DMS53 treated with DMSO at 0.1 percent for 48 hours (cell line): ENCODE results near the gene STARD10.
"Not testable (repeated sequence)": the region's sequence is repeated elsewhere in the genome, so short reads cannot be mapped to it uniquely, and the experiment has no call there.

Source experiments
- DNase-seq: peaks from one replicate; lab custom pipeline; 2025; ENCODE audit not compliant: unreplicated experiment; lab: John Stamatoyannopoulos, UW

The STARD10 gene, protein sequence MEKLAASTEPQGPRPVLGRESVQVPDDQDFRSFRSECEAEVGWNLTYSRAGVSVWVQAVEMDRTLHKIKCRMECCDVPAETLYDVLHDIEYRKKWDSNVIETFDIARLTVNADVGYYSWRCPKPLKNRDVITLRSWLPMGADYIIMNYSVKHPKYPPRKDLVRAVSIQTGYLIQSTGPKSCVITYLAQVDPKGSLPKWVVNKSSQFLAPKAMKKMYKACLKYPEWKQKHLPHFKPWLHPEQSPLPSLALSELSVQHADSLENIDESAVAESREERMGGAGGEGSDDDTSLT

DNA sequence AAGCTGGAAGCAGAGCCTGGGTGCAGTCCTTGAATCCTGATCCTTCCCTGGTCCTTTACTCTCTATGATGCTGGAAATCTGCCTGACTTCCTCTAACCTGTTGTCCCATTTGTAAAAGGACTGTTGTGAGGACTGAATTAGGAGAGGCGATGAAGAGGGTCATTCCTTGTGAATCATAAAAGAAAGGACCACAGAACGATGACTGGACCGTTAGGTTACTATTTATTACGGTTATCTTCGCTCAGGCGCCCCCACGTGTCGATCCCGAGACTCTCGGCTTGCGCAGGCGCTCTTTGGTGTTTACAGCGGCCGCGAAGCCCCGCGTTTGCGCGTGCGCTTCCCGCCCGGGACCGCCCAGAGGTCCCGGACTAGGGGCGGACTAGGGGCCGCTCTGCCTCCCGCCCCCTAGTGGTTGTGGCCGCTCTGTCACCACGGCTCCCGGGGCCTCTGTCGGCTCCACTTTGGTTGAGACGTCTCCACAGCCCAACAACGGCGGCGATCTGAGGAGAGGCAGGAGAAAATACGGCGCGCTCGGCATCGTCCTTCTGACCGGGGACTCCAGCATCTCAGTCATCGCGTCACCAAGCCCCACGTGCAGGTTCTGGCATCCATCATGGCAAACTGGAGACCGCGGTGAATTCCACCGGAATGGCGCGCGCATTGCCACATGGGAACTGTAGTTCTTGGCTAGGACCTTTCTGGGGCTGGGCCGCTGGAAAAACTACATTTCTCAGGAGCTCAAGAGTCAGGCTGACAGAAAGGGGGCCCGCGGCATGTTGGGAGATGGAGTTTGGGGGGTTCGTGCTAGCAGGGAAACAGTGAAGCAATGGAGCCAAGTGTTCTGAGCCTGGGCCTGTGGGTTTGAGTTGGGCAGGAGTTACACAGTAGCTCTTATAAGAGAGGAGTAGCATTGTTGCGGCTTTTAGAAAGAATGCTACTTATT, at the start of gene STARD10:
Gene STARD10 (minus strand): TSS at position 623 of the 943 bp plus-strand sequence. CDS start 12,866 bp downstream, outside the sequence.
- peak; percentile 98 for DNase-seq

DNA sequence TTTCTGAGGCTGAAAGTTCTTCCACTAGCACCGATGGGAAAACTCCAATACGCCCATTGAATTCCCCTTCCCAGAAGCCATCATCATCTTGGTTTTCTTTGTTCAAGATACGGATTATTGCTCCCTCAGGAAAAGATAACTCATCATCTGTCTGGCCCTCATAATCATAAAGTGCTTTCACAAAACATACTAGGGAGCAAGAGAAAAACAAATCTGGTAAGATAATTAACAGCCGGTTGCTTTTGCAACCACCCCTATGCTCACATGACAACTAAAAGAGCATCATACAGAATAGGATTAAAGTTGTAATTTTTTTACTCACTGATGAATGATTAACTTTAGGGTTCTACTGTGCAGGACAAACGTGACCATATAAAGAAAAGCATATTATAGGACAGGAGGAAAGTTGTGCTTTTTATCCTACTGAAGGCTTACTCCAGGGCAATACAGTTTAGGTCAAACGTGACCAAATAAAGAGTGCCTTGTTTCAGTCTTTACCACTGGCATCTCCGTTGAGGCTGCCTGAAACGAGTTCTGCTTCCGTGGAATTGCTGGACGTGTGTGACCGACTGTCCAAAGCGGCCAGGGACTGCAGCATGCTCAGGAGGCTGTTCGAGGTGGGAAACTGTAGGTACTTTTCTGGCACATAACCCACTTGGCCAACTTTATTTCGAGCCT, 48.9 kb upstream of the STARD10 start:
- DNase-seq: no peak

DNA sequence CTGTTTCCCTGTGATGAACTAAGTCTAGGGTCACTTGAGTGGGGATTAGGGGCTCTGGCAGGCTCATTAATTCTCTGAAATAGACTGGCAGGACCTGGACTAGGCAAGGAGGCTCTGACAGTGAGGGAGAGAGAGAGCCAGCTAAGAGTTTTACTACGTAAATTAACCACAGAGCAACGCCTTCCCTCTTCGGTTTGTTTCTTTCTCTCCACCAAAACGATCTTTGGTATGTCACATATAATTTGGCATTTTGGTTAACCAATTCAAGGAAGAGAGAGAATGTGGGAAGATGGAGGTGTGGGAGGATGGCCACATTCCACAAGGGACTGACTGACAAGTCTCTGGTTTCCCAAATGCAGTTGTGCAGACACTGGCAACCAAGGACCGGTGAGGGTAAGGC, 48.3 kb upstream of the STARD10 start:
- no peak for DNase-seq

DNA sequence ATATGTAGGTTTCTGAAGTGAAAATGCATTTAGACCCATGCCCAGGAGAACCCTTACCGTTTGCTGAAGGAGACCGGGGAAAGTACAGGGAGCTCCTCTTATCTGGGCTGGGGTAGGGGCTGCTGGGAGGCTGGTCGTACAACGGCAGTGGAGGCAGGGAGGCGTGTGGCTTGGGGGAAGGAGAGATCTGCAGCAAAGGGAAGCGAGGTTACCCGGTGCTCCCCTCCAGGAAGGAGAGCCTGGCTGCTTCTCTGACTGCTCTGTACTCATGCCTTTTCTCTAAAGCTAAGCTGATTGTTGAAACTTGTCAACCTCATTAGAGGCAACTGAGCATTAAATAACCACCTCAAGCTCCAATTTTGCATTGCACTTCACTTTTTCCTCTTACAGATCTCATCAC, 47.5 kb upstream of the STARD10 start:
- no peak for DNase-seq

DNA sequence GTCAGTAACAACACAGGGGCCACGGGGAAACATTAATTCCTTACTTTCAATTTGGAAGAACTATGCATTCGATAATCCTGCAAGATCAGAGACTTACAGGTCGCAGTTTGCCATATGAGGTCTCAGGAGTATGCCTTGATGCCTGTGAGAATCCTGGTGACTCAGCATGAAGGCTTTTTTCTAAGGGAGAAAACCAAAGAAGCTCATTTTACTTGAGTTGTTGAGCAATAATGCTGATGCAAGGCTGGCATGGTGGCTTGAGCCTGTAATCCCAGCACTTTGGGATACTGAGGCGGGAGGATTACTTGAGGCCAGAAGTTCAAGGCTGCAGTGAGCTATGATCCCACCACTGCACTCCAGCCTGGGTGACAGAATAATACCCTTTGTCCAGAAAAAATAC, 46.9 kb upstream of the STARD10 start:
- no peak for DNase-seq

DNA sequence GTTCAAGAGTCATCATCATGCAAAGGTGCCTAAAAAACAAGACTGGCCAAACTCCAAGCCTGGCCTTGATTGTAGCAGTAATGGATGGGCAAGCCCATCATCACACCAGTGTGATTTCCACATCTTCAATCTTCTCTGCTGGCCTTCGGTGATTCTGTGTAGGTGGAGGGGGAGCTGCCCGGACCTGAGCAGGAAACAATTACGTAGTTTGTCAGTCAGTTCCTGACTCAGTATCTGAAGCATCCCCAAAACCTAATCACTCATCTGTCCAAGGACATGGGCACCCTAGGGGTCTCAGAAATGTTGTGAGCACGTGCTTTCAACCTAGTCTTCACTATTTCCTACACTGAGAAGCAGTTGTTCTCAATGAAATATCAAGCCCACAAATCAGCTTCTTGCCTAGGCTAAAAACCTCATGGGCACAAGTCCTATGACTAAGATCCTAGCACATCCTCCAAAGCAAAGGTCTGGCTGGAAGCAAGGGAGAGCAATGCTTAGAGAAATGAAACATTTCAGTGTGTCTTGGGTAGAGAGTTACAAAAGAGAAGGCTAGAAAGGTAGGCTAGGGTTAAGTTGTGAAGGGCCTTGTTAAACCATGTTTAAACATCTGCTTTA, 45.0 kb upstream of the STARD10 start:
- no peak for DNase-seq

DNA sequence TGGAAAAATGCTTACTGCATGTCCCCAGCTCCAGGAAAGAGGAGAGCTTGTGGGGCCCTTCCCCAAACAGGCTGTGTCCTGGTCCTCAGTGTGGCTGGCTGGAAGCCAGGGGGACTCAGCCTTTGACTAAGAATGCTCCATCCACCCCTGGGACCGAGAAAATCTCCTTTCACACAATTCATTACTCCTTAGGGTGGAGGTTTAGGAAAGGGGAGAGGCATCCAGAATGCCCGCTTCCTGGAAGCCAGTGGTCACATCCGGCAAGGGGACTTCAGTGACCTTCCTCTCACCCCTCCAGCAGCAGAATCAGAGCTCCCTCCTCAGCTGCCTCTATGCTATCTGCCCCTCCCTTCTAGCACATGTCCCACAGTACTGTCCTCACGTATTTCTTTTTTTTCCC, 42.3 kb upstream of the STARD10 start:
- DNase-seq: no peak

DNA sequence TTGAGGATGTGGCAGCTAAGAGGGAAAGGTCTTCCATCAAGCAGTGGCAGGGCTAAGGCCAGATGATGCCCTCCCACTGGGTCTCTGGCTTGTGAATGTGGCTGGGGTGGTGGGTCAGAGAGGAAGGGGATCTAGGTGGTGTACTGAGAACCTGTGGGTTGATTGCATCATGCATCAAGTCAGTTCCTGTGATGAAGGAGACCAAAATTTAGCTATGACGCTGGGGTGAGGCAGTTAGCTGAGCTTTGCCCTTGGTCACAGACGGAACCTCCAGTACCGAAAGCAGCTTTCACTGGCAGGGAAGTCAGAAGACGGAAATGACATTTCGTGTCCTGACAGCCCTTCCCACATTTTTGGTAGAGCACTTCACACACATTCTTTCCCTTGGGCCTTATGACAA, 41.1 kb upstream of the STARD10 start:
- DNase-seq: no peak

DNA sequence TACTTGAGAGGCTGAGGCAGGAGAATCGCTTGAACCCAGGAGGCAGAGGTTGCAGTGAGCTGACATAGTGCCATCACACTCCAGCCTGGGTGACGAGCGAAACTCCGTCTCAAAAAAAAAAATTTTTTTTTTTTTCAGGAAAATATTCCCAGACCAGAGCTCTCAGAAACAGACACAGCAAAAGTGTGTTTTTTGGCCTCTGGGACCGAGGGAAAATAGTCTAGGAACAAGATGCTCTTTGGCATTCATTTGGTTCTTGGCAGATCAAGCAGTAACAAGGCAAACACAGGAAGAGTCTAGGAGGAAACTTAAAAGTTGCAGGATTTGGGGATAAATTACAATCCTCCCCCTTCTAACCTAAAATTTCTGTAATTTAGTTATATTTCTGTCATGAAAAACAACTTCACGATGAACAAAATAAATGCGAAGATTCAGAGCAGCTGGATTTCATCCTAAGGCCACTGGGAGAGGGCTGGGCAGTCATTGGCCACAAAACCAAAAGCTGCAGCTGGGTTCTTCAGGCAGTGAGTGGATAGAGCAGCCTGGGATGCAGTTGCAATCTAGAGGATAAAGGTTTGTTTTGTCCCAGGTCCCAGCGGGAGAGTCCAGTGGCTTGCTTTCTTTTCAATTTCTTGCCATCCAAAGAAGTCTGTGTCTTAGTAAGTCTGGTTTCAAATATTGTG, 40.1 kb upstream of the STARD10 start:
- no peak for DNase-seq

DNA sequence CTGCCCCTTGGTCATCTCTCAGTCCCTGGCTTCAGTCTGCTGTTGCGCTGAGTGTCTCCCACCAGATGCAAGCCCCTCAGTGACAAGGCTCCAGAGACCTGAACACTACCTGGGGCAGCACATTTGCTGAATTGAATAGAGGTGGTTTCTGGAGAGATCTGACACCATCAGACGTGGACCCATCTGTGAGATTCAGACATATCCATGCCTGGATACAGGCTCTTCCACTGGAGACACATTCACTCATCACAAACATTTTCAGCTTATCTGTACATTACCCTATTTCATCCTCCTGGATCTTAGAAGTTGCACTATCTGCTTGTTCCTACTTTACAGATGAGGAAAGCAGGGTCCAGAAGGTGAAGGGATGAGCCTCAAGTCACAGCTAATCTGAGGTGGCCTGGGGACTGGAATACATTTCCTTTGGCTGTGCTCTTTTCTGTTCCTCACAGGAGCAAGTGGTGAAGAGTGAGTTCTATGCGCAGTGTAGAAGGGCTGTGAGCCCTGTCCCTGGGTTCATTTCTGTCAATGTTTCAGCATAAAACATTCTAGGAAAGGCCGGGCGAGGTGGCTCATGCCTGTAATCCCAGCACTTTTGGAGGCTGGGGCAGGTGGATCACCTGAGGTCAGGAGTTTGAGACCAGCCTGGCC, 39.4 kb upstream of the STARD10 start:
- no peak for DNase-seq

DNA sequence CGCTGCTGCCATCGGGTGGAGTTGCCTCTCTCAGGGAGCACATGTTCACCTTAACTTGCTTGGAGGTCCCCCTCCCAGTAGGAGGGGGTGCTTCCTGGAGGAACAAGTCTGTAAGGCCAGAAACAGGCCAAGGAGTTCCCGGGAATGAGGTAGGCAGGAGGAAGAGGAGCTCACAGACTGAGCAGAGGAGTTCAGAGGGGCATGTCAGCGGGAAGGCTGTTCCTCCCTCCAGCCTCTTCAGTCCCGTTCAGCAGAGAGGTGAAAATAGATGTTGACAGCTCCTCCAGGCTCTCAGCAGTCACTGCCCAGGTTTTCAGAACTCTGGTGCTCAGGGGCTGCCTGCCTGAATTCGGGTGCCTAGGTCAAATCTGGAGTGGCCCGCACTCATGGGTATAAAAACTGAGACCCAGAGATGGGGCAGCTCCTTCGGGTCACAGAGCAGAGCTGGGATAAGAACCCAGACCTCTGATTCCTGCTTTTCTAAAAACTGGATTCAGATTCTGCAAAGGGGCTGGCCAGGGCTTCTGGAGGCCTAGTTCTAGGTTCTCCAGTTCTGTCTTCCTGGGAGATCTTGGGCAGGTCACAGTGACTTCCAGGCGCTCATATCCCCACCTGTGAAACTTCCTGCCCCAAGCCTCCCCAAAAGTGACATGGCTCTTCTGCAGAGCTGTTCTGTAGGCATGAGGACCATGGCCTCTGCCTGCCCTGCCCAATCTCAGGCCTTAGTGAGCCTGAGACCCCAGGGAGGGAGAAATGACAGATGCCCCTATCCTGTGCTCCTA, 38.6 kb upstream of the STARD10 start:
- no peak for DNase-seq

DNA sequence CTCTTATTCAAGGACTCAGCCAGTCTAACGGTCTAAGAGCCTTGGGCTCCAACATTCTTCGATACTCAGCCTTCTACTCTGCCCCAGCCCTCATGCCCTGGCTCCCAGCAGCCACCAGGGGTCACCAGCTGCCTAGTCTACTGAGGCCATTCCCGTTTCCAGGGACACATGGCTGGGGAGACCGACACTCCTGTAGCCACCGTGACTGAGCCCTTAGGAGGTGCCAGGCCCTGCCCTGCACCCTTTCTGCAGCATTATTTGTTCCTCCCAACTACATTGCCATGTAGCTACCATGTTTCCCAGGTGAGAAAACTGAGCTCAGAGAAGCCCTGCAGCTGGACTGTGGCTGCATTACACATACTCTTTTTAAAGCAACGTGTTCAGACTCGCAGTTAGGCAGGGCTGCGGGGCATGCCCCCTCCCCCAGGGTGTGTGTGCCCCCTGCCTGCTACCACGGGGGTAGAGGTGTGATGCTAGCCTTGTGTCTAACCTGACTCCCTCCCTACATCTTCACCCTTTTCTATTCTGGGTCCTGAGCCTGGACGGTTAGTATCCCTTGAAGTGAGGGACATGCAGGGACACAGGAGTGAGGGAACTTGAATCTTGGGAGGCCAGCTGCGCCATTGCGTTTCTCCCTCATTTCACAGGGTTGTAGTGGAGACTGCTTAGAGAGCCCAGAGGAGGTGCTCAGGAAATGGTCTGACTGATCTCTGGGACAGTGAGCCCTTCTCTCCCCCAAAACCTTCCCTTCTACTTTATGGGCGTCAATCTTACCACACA, 37.9 kb upstream of the STARD10 start:
- peak; percentile 89 for DNase-seq

DNA sequence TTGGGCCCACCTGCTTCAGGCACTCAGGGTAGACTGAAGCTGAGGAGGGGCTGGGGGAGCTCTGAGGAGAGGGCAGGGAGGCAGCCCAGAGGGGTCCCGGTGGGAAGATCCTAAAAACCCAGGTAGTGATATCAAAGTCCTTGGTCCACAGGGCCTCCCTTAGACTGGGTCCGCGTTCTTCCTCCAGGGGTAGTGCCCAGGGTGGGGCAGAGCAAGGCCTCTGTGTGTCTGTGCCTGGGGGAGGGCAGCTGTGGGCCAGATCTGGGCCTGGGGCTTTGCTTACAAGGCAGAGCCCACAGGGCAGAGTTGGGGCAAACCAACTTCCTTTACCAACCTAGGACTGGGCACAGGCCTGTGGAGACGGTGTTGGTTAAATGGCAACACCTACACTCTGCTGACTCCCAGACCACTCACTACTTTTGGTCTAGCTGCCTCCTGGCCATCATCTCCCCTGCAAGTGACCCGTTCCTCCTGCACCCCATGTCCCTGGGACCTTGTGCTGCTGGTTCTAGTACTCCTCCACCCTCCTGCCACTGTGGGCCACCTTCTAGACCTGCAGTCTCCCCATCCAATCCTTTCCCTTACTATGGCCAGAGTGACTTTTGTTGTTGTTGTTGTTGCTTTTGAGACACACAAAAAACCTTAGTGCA, 36.2 kb upstream of the STARD10 start:
- no peak for DNase-seq

DNA sequence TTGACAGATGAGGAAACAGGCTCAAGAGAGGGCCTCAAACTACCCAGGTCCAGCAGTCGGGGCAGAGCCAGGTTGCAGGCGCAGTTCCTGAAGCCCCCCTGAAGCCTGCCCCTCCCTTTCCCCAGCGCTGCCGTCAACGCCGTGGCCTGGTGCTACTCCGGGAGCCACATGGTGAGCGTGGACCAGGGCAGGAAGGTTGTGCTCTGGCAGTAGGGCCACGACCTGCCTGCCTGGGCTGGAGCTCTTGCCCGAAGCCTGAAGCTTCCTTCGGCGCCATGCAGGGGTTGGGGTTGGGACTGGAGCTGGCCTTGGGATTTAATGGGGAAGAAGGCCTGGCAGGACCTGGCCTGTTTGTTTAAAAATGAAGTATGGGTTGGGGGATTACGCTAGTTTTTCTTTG, 35.3 kb upstream of the STARD10 start:
- DNase-seq: no peak

DNA sequence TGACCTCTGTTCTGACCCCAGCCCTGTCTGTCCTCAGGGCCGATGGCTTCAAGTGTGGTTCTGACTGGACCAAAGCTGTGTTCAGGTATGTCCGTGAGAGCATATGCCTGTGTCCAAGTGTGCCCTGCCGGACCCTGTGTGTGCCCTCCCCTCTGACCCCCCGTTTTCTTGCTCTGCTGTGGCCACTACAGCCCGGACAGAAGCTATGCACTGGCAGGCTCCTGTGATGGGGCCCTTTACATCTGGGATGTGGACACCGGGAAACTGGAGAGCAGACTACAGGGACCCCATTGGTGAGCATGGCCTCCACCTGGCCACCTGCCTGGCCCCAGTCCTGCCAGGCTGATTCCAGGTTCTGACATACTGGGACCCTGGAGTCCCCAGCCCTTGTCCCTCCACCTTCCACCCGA, 34.9 kb upstream of the STARD10 start:
- DNase-seq: peak; percentile 66

DNA sequence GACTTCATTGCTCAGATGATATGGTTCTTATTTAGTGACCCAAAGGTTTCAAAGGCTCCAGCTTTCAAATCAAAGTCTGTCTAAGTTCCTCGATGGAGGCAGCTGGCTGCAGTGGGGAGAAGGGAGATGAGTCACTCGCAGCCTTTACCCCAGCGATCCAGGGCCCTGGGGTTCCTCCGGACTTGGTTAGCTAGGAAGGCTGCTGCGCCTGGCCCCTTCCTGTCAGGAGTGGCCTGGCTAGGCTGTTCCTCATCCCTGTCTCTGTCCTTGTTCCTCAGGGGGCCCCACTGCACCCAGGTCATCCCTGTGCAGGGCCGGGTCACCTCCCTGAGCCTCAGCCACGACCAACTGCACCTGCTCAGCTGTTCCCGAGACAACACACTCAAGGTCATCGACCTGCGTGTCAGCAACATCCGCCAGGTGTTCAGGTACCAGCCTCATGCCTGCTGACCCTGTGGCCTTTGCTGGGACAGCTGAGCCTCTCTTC, 34.3 kb upstream of the STARD10 start:
- DNase-seq: peak; percentile 98

DNA sequence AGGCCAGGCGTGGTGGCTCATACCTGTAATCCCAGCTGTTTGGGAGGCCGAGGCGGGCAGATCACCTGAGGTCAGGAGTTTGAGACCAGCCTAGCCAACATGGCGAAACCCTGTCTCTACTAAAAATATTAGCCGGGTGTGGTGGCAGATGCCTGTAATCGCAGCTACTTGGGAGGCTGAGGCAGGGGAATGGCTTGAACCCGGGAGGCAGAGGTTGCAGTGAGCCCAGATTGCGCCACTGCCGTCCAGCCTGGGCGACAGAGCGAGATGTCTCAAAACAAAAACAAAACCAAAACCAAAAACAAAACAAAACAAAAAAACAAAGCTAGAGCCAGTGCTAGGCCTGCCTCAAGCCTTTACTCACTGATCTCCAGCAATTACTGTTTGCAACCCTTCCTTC, 33.8 kb upstream of the STARD10 start:
- DNase-seq: not testable (repeated sequence)

DNA sequence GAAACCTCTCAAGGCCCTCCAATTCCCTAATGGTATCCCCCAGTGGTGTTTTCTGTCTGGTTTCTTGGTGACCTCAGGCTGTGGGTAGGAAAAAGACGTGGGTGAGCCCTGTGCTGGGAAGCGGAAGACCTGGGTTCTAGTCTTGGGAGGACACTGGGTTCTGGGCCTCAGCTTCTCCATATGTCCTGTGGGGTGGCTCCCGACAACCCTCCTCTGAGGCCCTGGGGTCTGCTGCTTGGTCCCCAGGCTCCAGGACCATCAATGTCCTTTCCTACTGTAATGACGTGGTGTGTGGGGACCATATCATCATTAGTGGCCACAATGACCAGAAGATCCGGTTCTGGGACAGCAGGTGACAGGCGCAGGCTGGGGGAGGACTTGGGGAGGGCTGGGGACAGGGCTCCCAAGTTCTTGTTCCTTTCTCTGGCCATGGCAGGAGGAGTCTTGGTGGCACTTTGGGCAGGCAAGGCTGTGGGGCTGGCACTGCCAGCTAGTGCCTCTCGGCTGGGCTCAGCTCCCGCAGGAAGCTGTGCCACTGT, 33.2 kb upstream of the STARD10 start:
- DNase-seq: no peak
